Progenitor cell of endocrine pancreas (in vitro differentiated cells): ENCODE results near the gene ZMYND19. TPM values are rescaled to one million over a fixed set of nuclear protein-coding genes. Genes with fewer than 3 reads are reported as not detected.
A peak's percentile ranks its signal among the peaks of the same experiment; 100 is the strongest.

ENCODE experiments used
- DNase-seq: peaks from one replicate; pipeline ENCODE4 v3.0.0; 2021; ENCODE audit warnings: low spot score; ENCODE audit not compliant: unreplicated experiment
- H3K27ac Mint-ChIP-seq: 2 replicates; pipeline ENCODE4 v1.8.0; 2021; ENCODE audit warnings: mild to moderate bottlenecking, moderate library complexity, mixed read lengths
- H3K27me3 Mint-ChIP-seq: 2 replicates; pipeline ENCODE4 v1.8.0; 2021; ENCODE audit warnings: mixed read lengths
- H3K36me3 Mint-ChIP-seq: 2 replicates; pipeline ENCODE4 v1.8.0; 2022; ENCODE audit warnings: mixed read lengths; ENCODE audit not compliant: insufficient read depth
- H3K4me1 Mint-ChIP-seq: 2 replicates; pipeline ENCODE4 v1.8.0; 2021; ENCODE audit warnings: low read depth, mixed read lengths
- H3K4me3 Mint-ChIP-seq: 2 replicates; pipeline ENCODE4 v1.8.0; 2021; ENCODE audit warnings: low read depth, mild to moderate bottlenecking, moderate library complexity, mixed read lengths
- H3K9me3 Mint-ChIP-seq: 2 replicates; pipeline ENCODE4 v1.8.0; 2021; ENCODE audit warnings: low read depth, mixed read lengths
- total RNA-seq: library from RNA; stranded (reverse); gene quantifications from 2 replicates; pipeline ENCODE4 v1.2.1, GENCODE V29; 2021
- TF ChIP-seq, protein P1 (sequence below): fragments of 200-600 bp; sonication (generic); IDR thresholded peaks from one replicate; pipeline ENCODE4 v1.5.0; 2021; ENCODE audit warnings: antibody characterized with exemption, mild to moderate bottlenecking; ENCODE audit not compliant: unreplicated experiment

The ZMYND19 gene
- total RNA-seq, 1 donor from 2014 or later = 38.8 TPM

GRCh38 chr9:137607141-137607857 is 17.0 kb upstream of the ZMYND19 start:
- no peaks in the 10 kb centered on the region for H3K36me3 Mint-ChIP-seq
- H3K27ac Mint-ChIP-seq = peak overlapping the region; percentile 89
- TF ChIP-seq, protein P1, sequence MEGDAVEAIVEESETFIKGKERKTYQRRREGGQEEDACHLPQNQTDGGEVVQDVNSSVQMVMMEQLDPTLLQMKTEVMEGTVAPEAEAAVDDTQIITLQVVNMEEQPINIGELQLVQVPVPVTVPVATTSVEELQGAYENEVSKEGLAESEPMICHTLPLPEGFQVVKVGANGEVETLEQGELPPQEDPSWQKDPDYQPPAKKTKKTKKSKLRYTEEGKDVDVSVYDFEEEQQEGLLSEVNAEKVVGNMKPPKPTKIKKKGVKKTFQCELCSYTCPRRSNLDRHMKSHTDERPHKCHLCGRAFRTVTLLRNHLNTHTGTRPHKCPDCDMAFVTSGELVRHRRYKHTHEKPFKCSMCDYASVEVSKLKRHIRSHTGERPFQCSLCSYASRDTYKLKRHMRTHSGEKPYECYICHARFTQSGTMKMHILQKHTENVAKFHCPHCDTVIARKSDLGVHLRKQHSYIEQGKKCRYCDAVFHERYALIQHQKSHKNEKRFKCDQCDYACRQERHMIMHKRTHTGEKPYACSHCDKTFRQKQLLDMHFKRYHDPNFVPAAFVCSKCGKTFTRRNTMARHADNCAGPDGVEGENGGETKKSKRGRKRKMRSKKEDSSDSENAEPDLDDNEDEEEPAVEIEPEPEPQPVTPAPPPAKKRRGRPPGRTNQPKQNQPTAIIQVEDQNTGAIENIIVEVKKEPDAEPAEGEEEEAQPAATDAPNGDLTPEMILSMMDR = no peak
- H3K27me3 Mint-ChIP-seq = peaks cover 20% of the 10 kb centered on the region
- no peaks in the 10 kb centered on the region for H3K9me3 Mint-ChIP-seq
- H3K4me1 Mint-ChIP-seq = peaks cover 20% of the 10 kb centered on the region
- DNase-seq = no peak
- H3K4me3 Mint-ChIP-seq = peak overlapping the region; percentile 74

GRCh38 chr9:137606734-137607138 is 16.4 kb upstream of the ZMYND19 start:
- H3K27me3 Mint-ChIP-seq = peaks cover 20% of the 10 kb centered on the region
- H3K4me1 Mint-ChIP-seq = peaks cover 17% of the 10 kb centered on the region
- TF ChIP-seq, protein P1 = no peak
- no peaks in the 10 kb centered on the region for H3K36me3 Mint-ChIP-seq
- H3K9me3 Mint-ChIP-seq = no peaks in the 10 kb centered on the region
- peak overlapping the region; percentile 89 for H3K27ac Mint-ChIP-seq
- H3K4me3 Mint-ChIP-seq = peak overlapping the region; percentile 74
- no peak for DNase-seq

DNA sequence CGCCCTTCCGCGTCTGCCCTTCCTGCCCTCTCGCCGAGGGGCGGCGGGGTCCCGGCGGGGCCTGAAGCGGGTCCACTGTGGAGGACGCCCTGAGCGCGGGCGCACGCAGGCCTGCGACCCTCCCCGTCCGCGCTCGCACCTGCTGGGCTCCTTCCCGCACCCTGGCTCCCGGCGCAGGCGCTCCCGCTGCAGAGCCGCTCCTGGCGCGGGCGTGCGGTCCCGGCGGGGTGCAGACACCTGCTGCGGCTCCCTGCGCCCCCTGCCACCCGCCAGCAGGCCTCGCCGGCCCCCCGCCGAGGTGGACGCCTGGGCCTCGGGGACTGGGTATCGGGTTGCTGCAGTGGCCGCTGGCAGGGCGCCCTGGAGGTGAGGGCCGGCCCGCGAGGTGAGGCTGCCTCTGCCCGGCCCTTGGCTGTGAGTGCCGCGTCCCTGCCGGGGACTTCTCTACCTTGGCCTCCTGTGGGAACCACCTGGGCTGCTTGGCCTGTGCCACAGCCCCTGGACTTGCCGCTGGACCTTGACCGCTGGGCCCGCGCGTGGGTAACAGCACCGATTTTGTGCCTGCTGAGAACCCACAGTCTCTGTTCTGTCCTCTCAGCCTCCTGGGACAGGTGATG is 15.8 kb upstream of the ZMYND19 start:
- peaks cover 11% of the 10 kb centered on the region for H3K4me1 Mint-ChIP-seq
- TF ChIP-seq, protein P1 = no peak

DNA sequence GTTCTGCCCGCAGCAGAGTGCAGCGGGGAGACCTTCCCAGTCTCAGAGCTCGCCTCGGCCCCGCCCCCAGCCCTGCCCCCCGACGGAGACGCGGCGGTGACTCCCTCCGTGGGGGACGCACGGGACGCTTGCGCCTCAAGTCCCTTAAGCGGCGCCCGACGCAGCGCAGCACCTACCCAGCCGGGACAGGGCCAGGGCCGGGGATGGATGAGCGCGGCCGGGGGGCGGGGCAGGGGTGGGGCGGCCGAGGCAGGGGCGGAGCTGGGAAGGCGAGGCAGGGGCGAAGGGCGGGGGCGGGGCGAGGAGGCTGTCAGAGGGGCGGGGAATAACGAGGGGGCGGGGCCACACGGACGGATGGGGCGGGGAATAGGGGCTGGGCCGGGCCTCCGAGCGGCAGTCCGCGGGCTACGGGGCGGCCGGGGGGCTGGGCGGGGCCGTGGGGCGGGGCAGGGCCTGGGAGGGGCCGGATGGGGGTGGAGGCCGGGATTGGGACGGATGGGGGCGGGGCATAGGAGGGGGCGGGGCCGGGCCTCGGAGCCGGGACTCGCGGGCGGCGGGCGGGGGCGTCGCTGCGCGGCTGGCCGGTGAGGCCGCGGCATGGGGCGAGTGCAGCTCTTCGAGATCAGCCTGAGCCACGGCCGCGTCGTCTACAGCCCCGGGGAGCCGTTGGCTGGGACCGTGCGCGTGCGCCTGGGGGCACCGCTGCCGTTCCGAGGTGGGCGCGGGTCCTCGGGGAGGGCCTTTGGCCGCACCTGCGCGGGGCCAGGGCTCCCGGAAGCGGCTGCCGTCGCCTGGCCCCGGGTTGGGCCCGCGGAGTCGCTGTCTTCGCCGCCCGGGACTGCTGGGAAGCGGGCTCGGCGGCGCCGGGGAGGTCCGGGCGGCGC is 15.1 kb upstream of the ZMYND19 start, which contains the start of gene ARRDC1:
Gene ARRDC1 (plus strand): TSS at position 566 of the 884 bp plus-strand sequence. CDS start 32 bp downstream, at position 598.
- Mint-ChIP-seq H3K36me3 (no peaks in the 10 kb centered on the region), H3K27ac (no peak within 1 kb of the TSS), H3K4me3 (peak within 1 kb of the TSS; percentile 74), H3K4me1 (peaks cover 11% of the 10 kb centered on the region), H3K27me3 (peaks cover 20% of the 10 kb centered on the region), H3K9me3 (no peaks in the 10 kb centered on the region)
- peak; percentile 84 for DNase-seq
- TF ChIP-seq, protein P1 = no peak

More for the DNA sequence above, 15.8 kb upstream of the ZMYND19 start:
- Mint-ChIP-seq H3K27ac (no peak overlapping the region), H3K9me3 (no peaks in the 10 kb centered on the region), H3K4me3 (peak overlapping the region; percentile 74), H3K36me3 (no peaks in the 10 kb centered on the region), H3K27me3 (peaks cover 20% of the 10 kb centered on the region)
- DNase-seq = peak; percentile 42
